GM12878 (cell line): Measurements from ENCODE around the gene FZR1. TPM values are rescaled to one million over a fixed set of nuclear protein-coding genes. Genes with fewer than 3 reads are reported as not detected.
"Not testable (repeated sequence)": the region's sequence is repeated elsewhere in the genome, so short reads cannot be mapped to it uniquely, and the experiment has no call there.

ENCODE experiments used
- ATAC-seq: fragments of 200-7000 bp; cut with Tn5 transposase; 3 replicates; pipeline ENCODE4 v1.9.1; 2020; ENCODE audit warnings: mild to moderate bottlenecking, moderate library complexity
- BruUV-seq: library from RNA; stranded (reverse); fragments of 400-500 nt; replicated peaks from 2 replicates; lab custom pipeline; 2021; lab: Mats Ljungman, UMichigan
- CTCF ChIA-PET: fragments of 300-600 bp; sonication (Branson Sonifier 250); formaldehyde crosslinking; extraction: SDS; loops from one replicate; lab custom pipeline; 2021; ENCODE audit warnings: inconsistent platforms; lab: Yijun Ruan, JAX
- POLR2A ChIA-PET: fragments of 350-600 bp; formaldehyde crosslinking; extraction: SDS; loops from one replicate; lab custom pipeline; 2021; ENCODE audit warnings: inconsistent platforms; lab: Charles Lee
- RAD21 ChIA-PET: fragments of 300-600 bp; sonication (Branson Sonifier 250); formaldehyde crosslinking; loops from one replicate; lab custom pipeline; 2023; ENCODE audit warnings: antibody characterized with exemption; ENCODE audit not compliant: unreplicated experiment; lab: Charles Lee
- SMC1A ChIA-PET: fragments of 300-600 bp; sonication (Branson Sonifier 250); formaldehyde crosslinking; loops from one replicate; lab custom pipeline; 2023; ENCODE audit not compliant: unreplicated experiment, uncharacterized antibody; lab: Charles Lee
- DNase-seq: peaks from one replicate; pipeline ENCODE4 v3.0.0-alpha.2; 2011; ENCODE audit warnings: low read depth, low spot score
- FAIRE-seq: peaks from 3 replicates; lab custom pipeline; 2011; peaks lifted over from hg19 to GRCh38; lab: Jason Lieb, UNC
- H2AFZ ChIP-seq: 2 replicates; pipeline ENCODE4 v1.6.0; 2011; ENCODE audit warnings: low read depth, low read length, control low read depth; ENCODE audit not compliant: control insufficient read depth
- H3K27ac ChIP-seq: 2 replicates; pipeline ENCODE4 v1.5.1; 2011; ENCODE audit warnings: control low read depth; ENCODE audit not compliant: control insufficient read depth, insufficient read depth
- H3K27me3 ChIP-seq, 2 experiments: replicated peaks in 1 of 2; 2 replicates each; pipeline versions ENCODE4 v1.6.0 to v1.6.1; 2011; ENCODE audit warnings: low read length in 1 of 2; ENCODE audit not compliant: control insufficient read depth in 2 of 2, insufficient read depth in 2 of 2
- H3K36me3 ChIP-seq, 2 experiments: 2 replicates each; pipeline ENCODE4 v1.5.1; 2011; ENCODE audit warnings: low read length in 1 of 2; ENCODE audit not compliant: control insufficient read depth in 2 of 2, insufficient read depth in 2 of 2
- H3K4me1 ChIP-seq: 2 replicates; pipeline ENCODE4 v1.6.1; 2011; ENCODE audit warnings: mild to moderate bottlenecking, low read length, moderate library complexity, mixed read lengths; ENCODE audit not compliant: control insufficient read depth, insufficient read depth
- H3K4me2 ChIP-seq: 2 replicates; pipeline ENCODE4 v1.6.0; 2011; ENCODE audit warnings: control low read depth; ENCODE audit not compliant: control insufficient read depth, insufficient read depth
- H3K4me3 ChIP-seq: fragments of 200-600 bp; sonication (generic); 2 replicates; pipeline ENCODE4 v1.5.1; 2016
- H3K79me2 ChIP-seq: 2 replicates; pipeline ENCODE4 v1.6.0; 2011; ENCODE audit warnings: low read length; ENCODE audit not compliant: control insufficient read depth, insufficient read depth
- H3K9ac ChIP-seq: 2 replicates; pipeline ENCODE4 v1.8.0; 2011; ENCODE audit warnings: low read length, control low read depth, mixed read lengths; ENCODE audit not compliant: control insufficient read depth, insufficient read depth
- H3K9me3 ChIP-seq: replicated peaks from 3 replicates; pipeline ENCODE4 v1.5.1; 2011; ENCODE audit warnings: mild to moderate bottlenecking, low read length; ENCODE audit not compliant: control insufficient read depth, insufficient read depth
- H4K20me1 ChIP-seq: 2 replicates; pipeline ENCODE4 v1.6.0; 2011; ENCODE audit not compliant: control insufficient read depth, insufficient read depth
- ATF7 ChIP-seq: fragments of 450-650 bp; IDR thresholded peaks from 2 replicates; pipeline ENCODE4 v1.6.1; 2016; ENCODE audit warnings: low read depth, mild to moderate bottlenecking
- NFYA ChIP-seq: IDR thresholded peaks from 2 replicates; pipeline ENCODE4 v1.6.1; 2011; ENCODE audit warnings: low read depth, mild to moderate bottlenecking, low read length, improper control_type of control experiment, borderline replicate concordance
- SREBF1 ChIP-seq: IDR thresholded peaks from 2 replicates; pipeline ENCODE4 v1.6.1; 2012; ENCODE audit warnings: mild to moderate bottlenecking, low read length
- STAT1 ChIP-seq: fragments of 450-650 bp; conservative IDR thresholded peaks from 2 replicates; pipeline ENCODE4 v1.6.1; 2014; ENCODE audit warnings: antibody characterized with exemption, mild to moderate bottlenecking
- TBL1XR1 ChIP-seq: IDR thresholded peaks from 2 replicates; pipeline ENCODE4 v1.6.1; 2012; ENCODE audit warnings: low read depth, low read length, improper control_type of control experiment
- WGBS: methylation state at CpG from one replicate; pipeline ENCODE4 v1.1.6; 2016; ENCODE audit warnings: low lambda C conversion rate; ENCODE audit not compliant: insufficient replicate concordance, insufficient coverage; ENCODE audit errors: missing lambda C conversion rate; 5-methylcytosine and 5-hydroxymethylcytosine counted together
- in situ Hi-C: fragments of 300-500 bp; cut with MboI; formaldehyde crosslinking; loops from 9 replicates; pipeline ENCODE4 v1.14.3; 2018; ENCODE audit warnings: mixed read lengths
- intact Hi-C: fragments of 100-400 bp; cut with micrococcal nuclease; formaldehyde crosslinking; loops from one replicate; pipeline ENCODE4 v1.14.2; 2022; ENCODE audit not compliant: unreplicated experiment
- polyA plus RNA-seq, 11 experiments: library from polyadenylated mRNA; depleted of rRNA in 4 of 11; unstranded in 6 of 11; stranded (reverse) in 5 of 11; fragments of >200 nt; fragmentation: Nextera tagmentation in 4 of 11; fragmentation: Illumina TruSeq in 1 of 11; extraction: Ambion mirVana in 4 of 11; extraction: Trizol in 1 of 11; gene quantifications; 1 replicate in 1 of 11; 2 replicates in 10 of 11; pipeline versions ENCODE4 v1.2.1 to v1.2.3, GENCODE V29; 2011 to 2016; ENCODE audit warnings: inconsistent platforms in 2 of 11, missing spikeins in 2 of 11, low read depth in 1 of 11
- total RNA-seq, 4 experiments: library from RNA; depleted of rRNA in 3 of 4; stranded (reverse); fragments of >200 nt in 3 of 4; fragmentation: Illumina TruSeq in 1 of 4; extraction: Trizol in 1 of 4; gene quantifications; 2 replicates each; pipeline versions ENCODE4 v1.2.1 to v1.2.3, GENCODE V29; 2013 to 2021
- TF ChIP-seq, protein P1 (sequence below): fragments of 450-650 bp; IDR thresholded peaks from 2 replicates; pipeline ENCODE4 v1.6.1; 2017; ENCODE audit warnings: low read depth, mild to moderate bottlenecking, moderate library complexity
- TF ChIP-seq, protein P2 (sequence below): IDR thresholded peaks from 2 replicates; pipeline ENCODE4 v1.6.1; 2011; ENCODE audit warnings: low read depth, low read length, improper control_type of control experiment, borderline replicate concordance

FZR1 gene
- total and polyA plus RNA-seq, 10 of the 15 experiments (the other 5 are each of a cell fraction or from before 2014, with no cell fraction given), result 0.11 to 44.2 (median 29.3) TPM

DNA sequence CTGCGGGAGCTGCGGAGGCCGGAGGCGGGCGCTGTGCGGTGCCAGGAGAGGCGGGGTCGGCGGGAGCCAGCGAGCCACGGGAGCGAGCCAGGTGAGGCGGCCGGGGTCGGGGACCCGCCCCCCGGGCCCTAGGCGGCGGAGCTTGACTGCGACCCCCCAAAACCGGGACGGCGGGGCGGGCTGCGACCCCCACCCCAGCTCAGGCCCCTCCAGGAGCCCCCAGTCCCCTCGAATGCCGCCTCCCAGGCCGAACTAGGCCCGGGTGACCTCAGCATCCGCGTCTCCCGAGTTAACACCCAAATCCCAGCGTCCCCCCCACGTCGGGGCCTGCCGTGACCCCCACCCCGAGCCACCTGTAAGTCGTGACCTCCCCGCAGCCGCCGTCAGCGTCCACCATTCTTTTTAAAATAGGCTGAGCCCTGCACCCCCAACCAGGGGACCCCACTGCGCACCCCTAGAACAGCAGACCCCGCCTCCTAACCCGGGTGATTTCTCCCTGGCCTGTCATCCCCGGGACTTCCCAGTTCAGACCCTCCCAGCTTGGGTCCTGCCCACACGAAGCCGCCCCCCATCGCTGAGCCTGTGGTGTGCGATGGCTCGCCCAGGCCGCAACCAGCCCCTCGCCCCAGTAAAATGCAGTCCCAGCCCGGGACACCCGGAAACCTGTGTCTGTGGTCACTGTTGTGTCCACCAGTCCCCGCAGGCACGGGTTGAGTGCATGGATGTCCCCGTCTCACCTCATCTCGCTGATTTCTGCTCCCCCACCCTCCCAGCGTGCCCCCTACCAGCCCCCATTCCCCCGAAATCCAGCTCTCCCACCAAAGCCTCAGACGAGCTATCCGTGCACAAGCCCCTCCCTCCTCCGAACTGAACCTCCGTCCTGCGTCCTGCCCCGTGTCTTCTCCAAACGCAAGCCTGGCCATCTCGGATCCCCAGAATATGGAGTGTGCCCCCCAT is 551 bp downstream of the FZR1 start (continued):
- TF ChIP-seq, protein P1, sequence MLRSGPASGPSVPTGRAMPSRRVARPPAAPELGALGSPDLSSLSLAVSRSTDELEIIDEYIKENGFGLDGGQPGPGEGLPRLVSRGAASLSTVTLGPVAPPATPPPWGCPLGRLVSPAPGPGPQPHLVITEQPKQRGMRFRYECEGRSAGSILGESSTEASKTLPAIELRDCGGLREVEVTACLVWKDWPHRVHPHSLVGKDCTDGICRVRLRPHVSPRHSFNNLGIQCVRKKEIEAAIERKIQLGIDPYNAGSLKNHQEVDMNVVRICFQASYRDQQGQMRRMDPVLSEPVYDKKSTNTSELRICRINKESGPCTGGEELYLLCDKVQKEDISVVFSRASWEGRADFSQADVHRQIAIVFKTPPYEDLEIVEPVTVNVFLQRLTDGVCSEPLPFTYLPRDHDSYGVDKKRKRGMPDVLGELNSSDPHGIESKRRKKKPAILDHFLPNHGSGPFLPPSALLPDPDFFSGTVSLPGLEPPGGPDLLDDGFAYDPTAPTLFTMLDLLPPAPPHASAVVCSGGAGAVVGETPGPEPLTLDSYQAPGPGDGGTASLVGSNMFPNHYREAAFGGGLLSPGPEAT, result no peak

DNA sequence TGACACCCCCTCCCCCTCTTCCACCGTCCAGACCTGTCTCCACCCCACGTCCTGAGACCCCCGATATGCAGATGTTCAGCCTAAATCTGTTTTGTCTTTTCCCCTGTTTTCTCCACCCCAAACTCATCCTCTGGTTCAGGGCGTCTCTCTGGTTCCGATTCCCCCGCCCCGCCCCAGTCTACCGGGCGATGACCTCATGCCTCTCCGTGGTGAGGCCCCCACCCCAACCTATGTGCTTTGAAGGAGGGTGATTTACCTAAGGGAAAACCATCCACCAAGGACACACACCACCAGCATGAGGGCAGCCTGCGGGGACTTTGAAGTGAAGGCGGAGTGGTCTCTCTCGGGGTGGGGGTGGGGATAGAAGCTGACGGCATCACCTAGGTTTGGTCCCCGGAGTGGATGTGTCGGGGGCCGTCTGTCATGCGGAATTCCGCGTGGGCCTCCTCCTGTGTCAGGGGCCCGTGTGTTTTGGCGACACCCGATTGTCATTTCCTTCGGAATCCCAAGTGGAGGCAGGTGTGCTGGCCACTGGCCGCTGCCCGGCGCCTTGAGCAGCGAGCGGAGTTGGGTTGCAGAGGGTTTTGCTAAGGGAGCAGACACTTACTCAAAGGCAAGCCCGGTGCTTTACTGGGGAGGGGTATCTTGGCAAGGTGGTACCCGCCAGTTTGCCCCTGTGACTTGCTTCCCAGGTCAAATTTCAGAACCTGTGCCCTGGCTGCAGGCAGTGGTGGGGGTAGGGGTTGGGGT is 1.4 kb downstream of the FZR1 start:
- Histone ChIP-seq H3K9ac (peak overlapping the region; percentile 87), H3K4me3 (peak overlapping the region; percentile 99), H3K4me2 (peak overlapping the region; percentile 66), H3K4me1 (peaks cover 7% of the 10 kb centered on the region), H3K79me2 (peaks cover 46% of the 10 kb centered on the region), H3K27me3 (no peaks in the 10 kb centered on the region), H3K36me3 (peaks cover 0 to 1% of the 10 kb centered on the region in 2 experiments; a peak in 3 of 4 replicates), H4K20me1 (no peaks in the 10 kb centered on the region), H3K9me3 (no peaks in the 10 kb centered on the region), H2AFZ (no peak overlapping the region)
- TSS peak; percentile 63 for BruUV-seq
- ChIA-PET SMC1A (no interaction called here), CTCF (no interaction called here), RAD21 (interaction anchor here (0.7 kb wide), 1 partner anchor 1283 kb away, joined by 3 read pairs; no protein-coding TSS in a partner anchor)
- intact Hi-C loops, result no loop called here
- FAIRE-seq, result no peak
- WGBS, result 63% methylated on average over 31 of the region's 31 CpGs
- in situ Hi-C loops, result no loop called here
- ATAC-seq, result no peak
- TF ChIP-seq ATF7 (peak; percentile 40), NFYA (no peak), SREBF1 (no peak), TBL1XR1 (no peak), STAT1 (no peak)
- TF ChIP-seq, protein P2, sequence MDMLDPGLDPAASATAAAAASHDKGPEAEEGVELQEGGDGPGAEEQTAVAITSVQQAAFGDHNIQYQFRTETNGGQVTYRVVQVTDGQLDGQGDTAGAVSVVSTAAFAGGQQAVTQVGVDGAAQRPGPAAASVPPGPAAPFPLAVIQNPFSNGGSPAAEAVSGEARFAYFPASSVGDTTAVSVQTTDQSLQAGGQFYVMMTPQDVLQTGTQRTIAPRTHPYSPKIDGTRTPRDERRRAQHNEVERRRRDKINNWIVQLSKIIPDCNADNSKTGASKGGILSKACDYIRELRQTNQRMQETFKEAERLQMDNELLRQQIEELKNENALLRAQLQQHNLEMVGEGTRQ, result no peak
- TF ChIP-seq, all 136 proteins: peak for 1
- H3K27ac ChIP-seq, result 0 out of 2 replicates have a peak overlapping the region, but pooled peaks have one; percentile 31
- POLR2A ChIA-PET, result interaction anchor here (0.6 kb wide), 1 partner anchor 336 kb away, joined by 4 read pairs; no protein-coding TSS in a partner anchor
- DNase-seq, result no peak

DNA sequence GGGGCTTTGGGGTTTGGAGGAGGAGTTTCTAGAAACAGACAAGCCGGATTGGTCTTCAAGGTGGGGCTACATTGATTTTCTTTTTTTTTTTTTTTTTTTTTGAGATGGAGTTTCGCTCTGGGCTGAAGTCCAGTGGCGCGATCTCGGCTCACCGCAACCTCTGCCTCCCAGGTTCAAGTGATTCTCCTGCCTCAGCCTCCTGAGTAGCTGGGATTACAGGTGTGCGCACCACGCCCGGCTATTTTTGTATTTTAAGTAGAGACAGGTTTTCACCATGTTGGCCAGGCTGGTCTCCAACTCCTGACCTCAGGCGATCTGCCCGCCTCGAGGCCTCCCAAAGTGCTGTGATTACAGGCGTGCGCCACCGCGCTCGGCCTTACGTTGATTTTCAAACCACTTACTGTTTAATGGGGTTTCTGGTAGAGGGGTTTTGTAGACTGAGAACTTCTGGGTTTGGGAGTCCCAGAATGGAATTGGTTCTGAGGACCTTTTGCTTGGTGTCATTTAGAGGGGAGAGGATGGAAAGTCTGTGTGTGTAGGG is 2.1 kb downstream of the FZR1 start:
- H3K4me2 ChIP-seq, H3K36me3 ChIP-seq, H3K4me3 ChIP-seq, H3K9me3 ChIP-seq, H2AFZ ChIP-seq, BruUV-seq, SMC1A ChIA-PET, H3K27me3 ChIP-seq, intact Hi-C loops, DNase-seq, CTCF ChIA-PET, POLR2A ChIA-PET, H4K20me1 ChIP-seq, ATAC-seq, H3K27ac ChIP-seq, FAIRE-seq, in situ Hi-C loops, H3K4me1 ChIP-seq, H3K9ac ChIP-seq: not testable (repeated sequence)
- 89% methylated on average over 14 of the region's 18 CpGs for WGBS
- RAD21 ChIA-PET, result interaction anchor here (0.7 kb wide), 1 partner anchor 1283 kb away, joined by 3 read pairs; no protein-coding TSS in a partner anchor
- H3K79me2 ChIP-seq, result peaks cover 46% of the 10 kb centered on the region
